AG04450 (cell line): Measurements from ENCODE around the gene OPN5. TPM values are rescaled to one million over a fixed set of nuclear protein-coding genes. Genes with fewer than 3 reads are reported as not detected.
A peak's percentile ranks its signal among the peaks of the same experiment; 100 is the strongest.

Experiments used
- CTCF ChIA-PET: fragments of 300-600, 350-600 bp; formaldehyde crosslinking; extraction: SDS; loops from one replicate; lab custom pipeline; 2022; ENCODE audit warnings: antibody characterized with exemption, inconsistent platforms; lab: Charles Lee
- POLR2A ChIA-PET: fragments of 350-600 bp; formaldehyde crosslinking; extraction: SDS; loops from one replicate; lab custom pipeline; 2021; ENCODE audit warnings: antibody characterized with exemption, inconsistent platforms; lab: Yijun Ruan, JAX
- DNase-seq: peaks from one replicate; pipeline ENCODE4 v3.0.0-alpha.2; 2011; ENCODE audit warnings: low read depth, low spot score
- H3K27ac ChIP-seq: one replicate; pipeline ENCODE4 v1.5.1; 2012; ENCODE audit warnings: low read depth, low read length, control low read depth
- H3K27me3 ChIP-seq: one replicate; pipeline ENCODE4 v1.6.0; 2012; ENCODE audit warnings: low read length; ENCODE audit not compliant: control insufficient read depth, insufficient read depth
- H3K4me3 ChIP-seq: 2 replicates; pipeline ENCODE4 v1.5.1; 2011; ENCODE audit warnings: mild to moderate bottlenecking, low read depth, low read length, control low read depth
- H3K9me3 ChIP-seq: 2 replicates; pipeline ENCODE4 v1.5.1; 2012; ENCODE audit warnings: low read length; ENCODE audit not compliant: control insufficient read depth, insufficient read depth
- polyA minus RNA-seq: library from RNA; depleted of rRNA, polyadenylated mRNA; stranded (reverse); fragments of >200 nt; gene quantifications from 2 replicates; pipeline ENCODE4 v1.2.3, GENCODE V29; 2011; rRNA and poly(A)+ RNA removed
- polyA plus RNA-seq: library from polyadenylated mRNA; depleted of rRNA; stranded (reverse); fragments of >200 nt; gene quantifications from 2 replicates; pipeline ENCODE4 v1.2.3, GENCODE V29; 2011; rRNA removed
- TF ChIP-seq, protein P1 (sequence below): IDR thresholded peaks from 2 replicates; pipeline ENCODE4 v1.5.1; 2011; ENCODE audit warnings: low read depth, low read length, control low read depth, inconsistent platforms

The OPN5 gene, protein sequence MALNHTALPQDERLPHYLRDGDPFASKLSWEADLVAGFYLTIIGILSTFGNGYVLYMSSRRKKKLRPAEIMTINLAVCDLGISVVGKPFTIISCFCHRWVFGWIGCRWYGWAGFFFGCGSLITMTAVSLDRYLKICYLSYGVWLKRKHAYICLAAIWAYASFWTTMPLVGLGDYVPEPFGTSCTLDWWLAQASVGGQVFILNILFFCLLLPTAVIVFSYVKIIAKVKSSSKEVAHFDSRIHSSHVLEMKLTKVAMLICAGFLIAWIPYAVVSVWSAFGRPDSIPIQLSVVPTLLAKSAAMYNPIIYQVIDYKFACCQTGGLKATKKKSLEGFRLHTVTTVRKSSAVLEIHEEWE
- polyA plus RNA-seq (not detected in 2 replicates), polyA minus RNA-seq (not detected in 2 replicates)

DNA sequence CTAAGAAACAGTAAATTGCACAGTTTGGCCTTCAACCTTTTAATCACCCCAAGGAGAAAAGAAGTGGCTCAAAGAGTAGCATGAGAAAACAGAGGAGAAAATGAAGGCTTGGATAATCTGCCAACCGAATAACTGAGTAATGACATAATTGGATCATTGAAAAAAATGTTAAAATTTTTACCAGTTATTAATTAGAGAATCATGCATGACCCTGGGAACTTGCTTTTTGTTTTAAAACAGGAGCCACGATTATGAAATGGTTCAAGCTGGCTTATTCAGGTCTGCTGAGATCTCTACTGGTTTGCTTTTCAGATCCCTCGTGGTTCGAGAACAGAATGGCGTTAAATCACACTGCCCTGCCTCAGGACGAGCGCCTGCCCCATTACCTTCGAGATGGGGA, at the start of gene OPN5:
TSS of gene OPN5 (plus strand) at position 301 of the 400 bp plus-strand sequence. CDS start at position 336, 35 bp downstream.
- TF ChIP-seq, protein P1, sequence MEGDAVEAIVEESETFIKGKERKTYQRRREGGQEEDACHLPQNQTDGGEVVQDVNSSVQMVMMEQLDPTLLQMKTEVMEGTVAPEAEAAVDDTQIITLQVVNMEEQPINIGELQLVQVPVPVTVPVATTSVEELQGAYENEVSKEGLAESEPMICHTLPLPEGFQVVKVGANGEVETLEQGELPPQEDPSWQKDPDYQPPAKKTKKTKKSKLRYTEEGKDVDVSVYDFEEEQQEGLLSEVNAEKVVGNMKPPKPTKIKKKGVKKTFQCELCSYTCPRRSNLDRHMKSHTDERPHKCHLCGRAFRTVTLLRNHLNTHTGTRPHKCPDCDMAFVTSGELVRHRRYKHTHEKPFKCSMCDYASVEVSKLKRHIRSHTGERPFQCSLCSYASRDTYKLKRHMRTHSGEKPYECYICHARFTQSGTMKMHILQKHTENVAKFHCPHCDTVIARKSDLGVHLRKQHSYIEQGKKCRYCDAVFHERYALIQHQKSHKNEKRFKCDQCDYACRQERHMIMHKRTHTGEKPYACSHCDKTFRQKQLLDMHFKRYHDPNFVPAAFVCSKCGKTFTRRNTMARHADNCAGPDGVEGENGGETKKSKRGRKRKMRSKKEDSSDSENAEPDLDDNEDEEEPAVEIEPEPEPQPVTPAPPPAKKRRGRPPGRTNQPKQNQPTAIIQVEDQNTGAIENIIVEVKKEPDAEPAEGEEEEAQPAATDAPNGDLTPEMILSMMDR, result no peak
- POLR2A ChIA-PET, result no interaction called here
- Histone ChIP-seq H3K4me3 (no peak within 1 kb of the TSS), H3K27me3 (peaks cover 3% of the 10 kb centered on the region), H3K9me3 (no peaks in the 10 kb centered on the region), H3K27ac (no peak within 1 kb of the TSS)
- DNase-seq, result no peak
- CTCF ChIA-PET, result interaction anchor here (3.3 to 4.6 kb wide), 2 partner anchors 151 to 368 kb away, joined by 53 to 77 read pairs; no protein-coding TSS in a partner anchor

DNA sequence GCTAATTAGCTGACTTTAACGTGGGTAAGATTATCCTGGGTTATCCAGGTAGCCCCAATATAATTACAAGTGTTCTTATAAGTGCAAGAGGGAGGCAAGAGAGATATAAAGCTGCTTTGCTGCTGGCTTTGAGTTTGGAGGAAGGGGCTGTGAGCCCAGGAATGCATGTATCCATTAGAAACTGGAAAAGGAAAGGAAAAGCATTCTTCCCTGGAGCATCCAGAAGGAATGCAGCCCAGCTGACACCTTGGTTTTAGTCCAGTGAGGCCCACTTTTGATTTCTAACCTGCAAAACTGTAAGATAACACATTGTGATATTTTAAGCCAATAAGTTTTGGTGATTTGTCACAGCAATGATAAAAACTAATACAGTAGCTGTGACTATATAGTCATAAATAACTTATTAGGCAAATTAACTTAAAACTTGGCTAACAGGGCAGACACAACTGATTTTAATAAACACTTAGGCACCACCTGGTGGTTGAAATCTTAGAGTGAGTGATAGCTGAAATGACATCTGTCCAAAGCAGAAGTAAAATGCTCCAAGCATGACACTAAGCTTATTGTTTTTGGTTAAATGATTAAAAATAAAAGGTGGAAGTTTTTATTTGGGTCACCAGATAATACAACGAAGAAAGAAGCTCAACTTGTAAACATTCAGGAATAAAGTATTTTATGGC, 47.8 kb upstream of the OPN5 start:
- TF ChIP-seq, protein P1, result peak; percentile 18; the same call in 1 of the 2 replicates
- no peak overlapping the region for H3K27ac ChIP-seq
- ChIA-PET CTCF (interaction anchor here (0.6 to 2.2 kb wide), 6 partner anchors 17 to 452 kb away, joined by 3 to 23 read pairs (median 3); no protein-coding TSS in a partner anchor), POLR2A (no interaction called here)
- no peaks in the 10 kb centered on the region for H3K9me3 ChIP-seq
- no peak for DNase-seq
- no peaks in the 10 kb centered on the region for H3K27me3 ChIP-seq
- no peak overlapping the region for H3K4me3 ChIP-seq

DNA sequence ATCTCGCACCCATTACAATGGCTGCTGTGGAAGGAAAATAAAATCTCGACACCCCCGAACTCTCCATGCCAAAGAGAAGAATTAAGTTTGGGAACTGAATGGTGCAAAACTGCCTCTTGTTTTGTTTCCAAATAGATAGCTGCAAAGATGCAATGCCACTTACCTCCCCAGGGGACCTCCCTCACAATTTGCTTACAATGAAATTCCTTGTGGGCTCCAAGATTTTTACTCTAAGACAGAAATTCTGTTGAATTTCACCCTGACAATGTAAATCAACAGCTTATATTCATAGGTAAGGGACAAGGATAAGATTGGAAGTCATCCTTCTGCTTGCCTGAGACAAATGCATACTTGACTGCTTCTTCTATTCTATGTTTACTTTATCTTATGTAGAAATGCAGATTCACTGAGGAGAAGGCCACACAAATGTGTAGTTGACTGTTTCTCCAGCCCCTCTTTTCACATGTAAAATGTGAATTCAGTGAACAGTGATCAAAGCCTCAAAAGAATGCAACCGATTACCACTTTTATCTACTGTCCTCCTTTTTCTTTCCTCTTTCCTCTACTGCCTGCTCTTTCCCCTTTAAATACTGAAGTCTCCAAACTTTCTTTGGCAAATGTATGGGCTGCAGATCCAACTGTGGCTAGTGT, 46.9 kb upstream of the OPN5 start:
- POLR2A ChIA-PET, result no interaction called here
- TF ChIP-seq, protein P1, result no peak
- no peak overlapping the region for H3K4me3 ChIP-seq
- DNase-seq, result no peak
- no peaks in the 10 kb centered on the region for H3K9me3 ChIP-seq
- H3K27ac ChIP-seq, result no peak overlapping the region
- H3K27me3 ChIP-seq, result no peaks in the 10 kb centered on the region
- CTCF ChIA-PET, result interaction anchor here (0.6 to 2.2 kb wide), 6 partner anchors 18 to 453 kb away, joined by 3 to 23 read pairs (median 3); no protein-coding TSS in a partner anchor

DNA sequence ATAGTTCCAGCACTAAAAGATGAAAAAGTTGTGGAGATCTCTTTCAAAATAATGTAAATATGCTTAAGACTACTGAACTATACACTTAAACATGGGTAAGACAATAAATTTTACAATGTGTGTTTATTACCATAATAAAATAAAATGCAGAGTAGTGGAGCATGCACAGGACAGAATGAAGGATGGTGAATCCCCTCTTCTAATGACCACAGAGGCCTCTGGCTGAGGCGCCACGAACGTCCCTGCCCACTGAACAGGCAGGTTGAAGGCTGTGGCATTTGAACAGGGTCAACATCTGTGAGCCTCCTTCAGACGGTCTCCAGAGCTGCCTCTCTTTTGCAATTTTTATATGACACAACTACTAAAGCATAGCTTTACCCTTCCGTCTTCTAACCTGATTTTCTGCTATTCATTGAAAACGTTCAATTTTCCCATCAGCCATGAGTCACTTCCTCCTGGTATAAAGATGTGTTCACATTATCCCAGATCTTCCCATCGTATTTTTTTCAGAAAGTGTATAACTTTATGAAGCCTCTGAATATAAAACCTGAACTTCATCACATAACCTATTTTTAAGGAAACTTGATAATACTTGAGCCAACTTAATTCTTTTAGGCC, 45.6 kb upstream of the OPN5 start:
- H3K4me3 ChIP-seq, result no peak overlapping the region
- TF ChIP-seq, protein P1, result no peak
- H3K27me3 ChIP-seq, result no peaks in the 10 kb centered on the region
- H3K9me3 ChIP-seq, result no peaks in the 10 kb centered on the region
- POLR2A ChIA-PET, result no interaction called here
- CTCF ChIA-PET, result interaction anchor here (1.4 kb wide), 1 partner anchor 105 kb away, joined by 3 read pairs; no protein-coding TSS in a partner anchor
- DNase-seq, result no peak
- H3K27ac ChIP-seq, result no peak overlapping the region
